ENCODE measurements around the gene S100A6. TPM values are rescaled to one million over a fixed set of nuclear protein-coding genes. Genes with fewer than 3 reads are reported as not detected.
A peak's percentile ranks its signal among the peaks of the same experiment; 100 is the strongest.

The S100A6 gene
- polyA plus RNA-seq, 2 of the 4 experiments (the other 2 are of a cell fraction), result 898 to 3,552 TPM

DNA sequence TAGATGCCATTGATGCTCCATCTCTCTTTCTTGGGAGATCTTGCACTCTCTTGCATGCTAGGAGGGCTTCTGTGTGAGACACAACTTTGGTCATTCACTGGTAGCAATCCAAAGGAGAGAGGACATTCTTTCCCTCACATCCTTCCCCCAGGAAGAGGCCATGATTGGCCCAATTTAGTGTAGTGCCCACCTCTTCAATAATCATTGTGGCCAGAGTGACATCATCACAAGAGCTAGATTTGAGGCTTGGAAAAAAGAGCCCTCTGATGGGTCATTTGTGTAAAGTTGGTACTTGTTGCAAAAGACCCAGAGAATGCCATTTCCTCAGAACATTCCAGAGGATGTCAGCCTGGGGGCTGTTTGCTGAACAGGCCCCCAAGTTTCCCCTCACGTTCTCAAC lies 30.2 kb downstream of the S100A6 start:
- ChIA-PET POLR2A (no interaction called here), CTCF (interaction anchor here (1.4 to 24.0 kb wide), 6 partner anchors 9 to 151 kb away, joined by 3 to 731 read pairs (median 54); partner anchors contain the start of genes PGLYRP4 and S100A9)
- no peaks in the 10 kb centered on the region for H3K9me3 ChIP-seq
- no peak for ATAC-seq
- H3K4me1 ChIP-seq, result peaks cover 33% of the 10 kb centered on the region
- no peak for DNase-seq (ENCODE audit: low read depth in 1 of 2, low spot score in 1 of 2)
- no peak for TF ChIP-seq HOXB5 (CRISPR knock-in tag; IDR thresholded peaks at IDR 0.05)
- no peak for TF ChIP-seq RARB (CRISPR knock-in tag; IDR thresholded peaks at IDR 0.05)
- no peak for TF ChIP-seq HEYL (CRISPR knock-in tag; IDR thresholded peaks at IDR 0.05)
- no peak for TF ChIP-seq HOXA7 (CRISPR knock-in tag; IDR thresholded peaks at IDR 0.05)
- TF ChIP-seq ZSCAN20 (CRISPR knock-in tag; IDR thresholded peaks at IDR 0.05), result no peak
- no peak for TF ChIP-seq MAZ (IDR thresholded peaks at IDR 0.05; ENCODE audit: borderline replicate concordance, low read depth, low read length)
- no peak for TF ChIP-seq SMC3 (IDR thresholded peaks at IDR 0.05)
- no peak for TF ChIP-seq KDM5A (IDR thresholded peaks at IDR 0.05)
- no peak for TF ChIP-seq CEBPB (IDR thresholded peaks at IDR 0.05)
- TF ChIP-seq, protein P1, sequence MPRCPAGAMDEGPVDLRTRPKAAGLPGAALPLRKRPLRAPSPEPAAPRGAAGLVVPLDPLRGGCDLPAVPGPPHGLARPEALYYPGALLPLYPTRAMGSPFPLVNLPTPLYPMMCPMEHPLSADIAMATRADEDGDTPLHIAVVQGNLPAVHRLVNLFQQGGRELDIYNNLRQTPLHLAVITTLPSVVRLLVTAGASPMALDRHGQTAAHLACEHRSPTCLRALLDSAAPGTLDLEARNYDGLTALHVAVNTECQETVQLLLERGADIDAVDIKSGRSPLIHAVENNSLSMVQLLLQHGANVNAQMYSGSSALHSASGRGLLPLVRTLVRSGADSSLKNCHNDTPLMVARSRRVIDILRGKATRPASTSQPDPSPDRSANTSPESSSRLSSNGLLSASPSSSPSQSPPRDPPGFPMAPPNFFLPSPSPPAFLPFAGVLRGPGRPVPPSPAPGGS (IDR thresholded peaks at IDR 0.05), result no peak
- TF ChIP-seq, protein P2, sequence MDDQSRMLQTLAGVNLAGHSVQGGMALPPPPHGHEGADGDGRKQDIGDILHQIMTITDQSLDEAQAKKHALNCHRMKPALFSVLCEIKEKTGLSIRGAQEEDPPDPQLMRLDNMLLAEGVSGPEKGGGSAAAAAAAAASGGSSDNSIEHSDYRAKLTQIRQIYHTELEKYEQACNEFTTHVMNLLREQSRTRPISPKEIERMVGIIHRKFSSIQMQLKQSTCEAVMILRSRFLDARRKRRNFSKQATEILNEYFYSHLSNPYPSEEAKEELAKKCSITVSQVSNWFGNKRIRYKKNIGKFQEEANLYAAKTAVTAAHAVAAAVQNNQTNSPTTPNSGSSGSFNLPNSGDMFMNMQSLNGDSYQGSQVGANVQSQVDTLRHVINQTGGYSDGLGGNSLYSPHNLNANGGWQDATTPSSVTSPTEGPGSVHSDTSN (IDR thresholded peaks at IDR 0.05), result no peak
- TF ChIP-seq, protein P3, sequence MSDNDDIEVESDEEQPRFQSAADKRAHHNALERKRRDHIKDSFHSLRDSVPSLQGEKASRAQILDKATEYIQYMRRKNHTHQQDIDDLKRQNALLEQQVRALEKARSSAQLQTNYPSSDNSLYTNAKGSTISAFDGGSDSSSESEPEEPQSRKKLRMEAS (IDR thresholded peaks at IDR 0.05), result no peak
- TF ChIP-seq HOXB13 (CRISPR knock-in tag; IDR thresholded peaks at IDR 0.05; ENCODE audit: low read depth), result no peak
- no peak for TF ChIP-seq RAD21 (conservative IDR thresholded peaks at IDR 0.05 in 1 of 2, IDR thresholded peaks at IDR 0.05 in 1 of 2)
- TF ChIP-seq, protein P4, sequence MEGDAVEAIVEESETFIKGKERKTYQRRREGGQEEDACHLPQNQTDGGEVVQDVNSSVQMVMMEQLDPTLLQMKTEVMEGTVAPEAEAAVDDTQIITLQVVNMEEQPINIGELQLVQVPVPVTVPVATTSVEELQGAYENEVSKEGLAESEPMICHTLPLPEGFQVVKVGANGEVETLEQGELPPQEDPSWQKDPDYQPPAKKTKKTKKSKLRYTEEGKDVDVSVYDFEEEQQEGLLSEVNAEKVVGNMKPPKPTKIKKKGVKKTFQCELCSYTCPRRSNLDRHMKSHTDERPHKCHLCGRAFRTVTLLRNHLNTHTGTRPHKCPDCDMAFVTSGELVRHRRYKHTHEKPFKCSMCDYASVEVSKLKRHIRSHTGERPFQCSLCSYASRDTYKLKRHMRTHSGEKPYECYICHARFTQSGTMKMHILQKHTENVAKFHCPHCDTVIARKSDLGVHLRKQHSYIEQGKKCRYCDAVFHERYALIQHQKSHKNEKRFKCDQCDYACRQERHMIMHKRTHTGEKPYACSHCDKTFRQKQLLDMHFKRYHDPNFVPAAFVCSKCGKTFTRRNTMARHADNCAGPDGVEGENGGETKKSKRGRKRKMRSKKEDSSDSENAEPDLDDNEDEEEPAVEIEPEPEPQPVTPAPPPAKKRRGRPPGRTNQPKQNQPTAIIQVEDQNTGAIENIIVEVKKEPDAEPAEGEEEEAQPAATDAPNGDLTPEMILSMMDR (IDR thresholded peaks at IDR 0.05), result no peak
- no peak for TF ChIP-seq ZFP36 (IDR thresholded peaks at IDR 0.05; ENCODE audit: borderline replicate concordance, partially characterized antibody)
- no peak for TF ChIP-seq TP53 (CRISPR knock-in tag; IDR thresholded peaks at IDR 0.05)
- TF ChIP-seq, protein P5, sequence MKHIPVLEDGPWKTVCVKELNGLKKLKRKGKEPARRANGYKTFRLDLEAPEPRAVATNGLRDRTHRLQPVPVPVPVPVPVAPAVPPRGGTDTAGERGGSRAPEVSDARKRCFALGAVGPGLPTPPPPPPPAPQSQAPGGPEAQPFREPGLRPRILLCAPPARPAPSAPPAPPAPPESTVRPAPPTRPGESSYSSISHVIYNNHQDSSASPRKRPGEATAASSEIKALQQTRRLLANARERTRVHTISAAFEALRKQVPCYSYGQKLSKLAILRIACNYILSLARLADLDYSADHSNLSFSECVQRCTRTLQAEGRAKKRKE (CRISPR knock-in tag; IDR thresholded peaks at IDR 0.05; ENCODE audit: low read depth), result no peak
- TF ChIP-seq, protein P6, sequence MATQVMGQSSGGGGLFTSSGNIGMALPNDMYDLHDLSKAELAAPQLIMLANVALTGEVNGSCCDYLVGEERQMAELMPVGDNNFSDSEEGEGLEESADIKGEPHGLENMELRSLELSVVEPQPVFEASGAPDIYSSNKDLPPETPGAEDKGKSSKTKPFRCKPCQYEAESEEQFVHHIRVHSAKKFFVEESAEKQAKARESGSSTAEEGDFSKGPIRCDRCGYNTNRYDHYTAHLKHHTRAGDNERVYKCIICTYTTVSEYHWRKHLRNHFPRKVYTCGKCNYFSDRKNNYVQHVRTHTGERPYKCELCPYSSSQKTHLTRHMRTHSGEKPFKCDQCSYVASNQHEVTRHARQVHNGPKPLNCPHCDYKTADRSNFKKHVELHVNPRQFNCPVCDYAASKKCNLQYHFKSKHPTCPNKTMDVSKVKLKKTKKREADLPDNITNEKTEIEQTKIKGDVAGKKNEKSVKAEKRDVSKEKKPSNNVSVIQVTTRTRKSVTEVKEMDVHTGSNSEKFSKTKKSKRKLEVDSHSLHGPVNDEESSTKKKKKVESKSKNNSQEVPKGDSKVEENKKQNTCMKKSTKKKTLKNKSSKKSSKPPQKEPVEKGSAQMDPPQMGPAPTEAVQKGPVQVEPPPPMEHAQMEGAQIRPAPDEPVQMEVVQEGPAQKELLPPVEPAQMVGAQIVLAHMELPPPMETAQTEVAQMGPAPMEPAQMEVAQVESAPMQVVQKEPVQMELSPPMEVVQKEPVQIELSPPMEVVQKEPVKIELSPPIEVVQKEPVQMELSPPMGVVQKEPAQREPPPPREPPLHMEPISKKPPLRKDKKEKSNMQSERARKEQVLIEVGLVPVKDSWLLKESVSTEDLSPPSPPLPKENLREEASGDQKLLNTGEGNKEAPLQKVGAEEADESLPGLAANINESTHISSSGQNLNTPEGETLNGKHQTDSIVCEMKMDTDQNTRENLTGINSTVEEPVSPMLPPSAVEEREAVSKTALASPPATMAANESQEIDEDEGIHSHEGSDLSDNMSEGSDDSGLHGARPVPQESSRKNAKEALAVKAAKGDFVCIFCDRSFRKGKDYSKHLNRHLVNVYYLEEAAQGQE (IDR thresholded peaks at IDR 0.05), result no peak
- WGBS (ENCODE audit: missing lambda C conversion rate), result 95% methylated on average over 1 of the region's 1 CpG
- H3K4me3 ChIP-seq, result no peak overlapping the region
- no peak for FAIRE-seq
- H3K27ac ChIP-seq, result peak overlapping the region; percentile 87; a peak in 4 of 6 replicates
- no peak overlapping the region for H3K4me2 ChIP-seq

Measured in A549 (cell line).